PC-3 (cell line): ENCODE results near the gene SLC15A3.

Experiments used
- EZH2 ChIP-seq: fragments of 300-600 bp; sonication (generic); IDR thresholded peaks from one replicate; pipeline ENCODE4 v1.6.1; 2017; ENCODE audit warnings: antibody characterized with exemption, mild to moderate bottlenecking, low read length; ENCODE audit not compliant: unreplicated experiment
- TF ChIP-seq, protein P1 (sequence below): fragments of 300-600 bp; sonication (generic); conservative IDR thresholded peaks from 2 replicates; pipeline ENCODE4 v1.5.1; 2017; ENCODE audit warnings: antibody characterized with exemption, low read depth, mild to moderate bottlenecking, low read length

DNA sequence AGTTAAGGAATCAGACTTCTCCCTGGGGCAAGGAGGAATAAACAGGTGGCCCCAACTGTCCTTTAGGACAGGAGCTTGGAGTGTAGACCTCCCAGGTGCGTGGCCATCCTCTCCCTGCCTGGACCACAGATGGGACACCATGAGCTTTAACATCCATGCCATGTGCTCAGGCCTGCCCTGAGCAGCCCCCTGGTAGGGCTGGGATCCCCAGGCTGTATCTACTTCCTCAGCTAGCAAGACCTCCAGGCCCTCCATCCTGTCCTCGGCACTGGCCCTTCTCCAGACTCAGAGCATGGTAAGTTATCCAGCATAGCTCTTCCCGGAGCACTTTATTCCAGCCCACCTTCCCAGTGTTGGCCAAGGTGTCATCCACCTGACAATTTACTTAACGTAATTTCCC lies 25.2 kb upstream of the SLC15A3 start:
- TF ChIP-seq, protein P1, sequence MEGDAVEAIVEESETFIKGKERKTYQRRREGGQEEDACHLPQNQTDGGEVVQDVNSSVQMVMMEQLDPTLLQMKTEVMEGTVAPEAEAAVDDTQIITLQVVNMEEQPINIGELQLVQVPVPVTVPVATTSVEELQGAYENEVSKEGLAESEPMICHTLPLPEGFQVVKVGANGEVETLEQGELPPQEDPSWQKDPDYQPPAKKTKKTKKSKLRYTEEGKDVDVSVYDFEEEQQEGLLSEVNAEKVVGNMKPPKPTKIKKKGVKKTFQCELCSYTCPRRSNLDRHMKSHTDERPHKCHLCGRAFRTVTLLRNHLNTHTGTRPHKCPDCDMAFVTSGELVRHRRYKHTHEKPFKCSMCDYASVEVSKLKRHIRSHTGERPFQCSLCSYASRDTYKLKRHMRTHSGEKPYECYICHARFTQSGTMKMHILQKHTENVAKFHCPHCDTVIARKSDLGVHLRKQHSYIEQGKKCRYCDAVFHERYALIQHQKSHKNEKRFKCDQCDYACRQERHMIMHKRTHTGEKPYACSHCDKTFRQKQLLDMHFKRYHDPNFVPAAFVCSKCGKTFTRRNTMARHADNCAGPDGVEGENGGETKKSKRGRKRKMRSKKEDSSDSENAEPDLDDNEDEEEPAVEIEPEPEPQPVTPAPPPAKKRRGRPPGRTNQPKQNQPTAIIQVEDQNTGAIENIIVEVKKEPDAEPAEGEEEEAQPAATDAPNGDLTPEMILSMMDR, result no peak
- no peak for TF ChIP-seq EZH2
